ENCODE results near the gene MAPK11. TPM values are rescaled to one million over a fixed set of nuclear protein-coding genes. Genes with fewer than 3 reads are reported as not detected.

MAPK11 gene
- total RNA-seq, 1 experiment from 2014 or later: 19.3 TPM

- ChIA-PET POLR2A (no interaction called here), RAD21 (ENCODE audit: low non-redundant PET in 1 of 2, low total read pairs in 2 of 2, uncharacterized antibody in 2 of 2, unreplicated experiment in 2 of 2) (no interaction called here), CTCF (no interaction called here)
- Histone ChIP-seq H3K9me2 (ENCODE audit: insufficient read depth) (no peaks in the 10 kb centered on the region), H4K20me1 (ENCODE audit: insufficient read depth) (no peaks in the 10 kb centered on the region), H3K4me3 (replicated peaks in 1 of 2; ENCODE audit: low read depth in 1 of 2, low read length in 2 of 2) (no peak overlapping the region), H3K4me1 (ENCODE audit: control insufficient read depth in 1 of 2, insufficient read depth in 2 of 2, low read length in 2 of 2) (peaks cover 0 to 8% of the 10 kb centered on the region in 2 experiments; a peak in 3 of 4 replicates), H2AFZ (ENCODE audit: low read depth, low read length, poor library complexity, severe bottlenecking) (no peak overlapping the region), H3K9ac (ENCODE audit: low read length) (no peak overlapping the region), H3K27ac (ENCODE audit: low read depth, low read length) (no peak overlapping the region; the same call in 1 of the 2 replicates), H3K36me3 (ENCODE audit: control insufficient read depth in 1 of 2, insufficient read depth in 2 of 2, low read length in 2 of 2) (peaks cover 30 to 50% of the 10 kb centered on the region in 2 experiments; a peak in 3 of 4 replicates), H3K27me3 (ENCODE audit: insufficient read depth, low read length) (no peaks in the 10 kb centered on the region), H3K9me3 (ENCODE audit: control insufficient read depth in 1 of 2, insufficient read depth in 1 of 2, low read depth in 1 of 2, low read length in 2 of 2) (no peaks in the 10 kb centered on the region), H3K4me2 (ENCODE audit: low read length) (no peak overlapping the region), H3K79me2 (ENCODE audit: insufficient read depth, low read length) (no peaks in the 10 kb centered on the region)
- BruUV-seq (replicated peaks): no TSS peak
- ATAC-seq: no peak
- no peak for TF ChIP-seq ATF3 (IDR thresholded peaks at IDR 0.05)
- TF ChIP-seq ZFX (IDR thresholded peaks at IDR 0.05): no peak
- TF ChIP-seq, protein P1, sequence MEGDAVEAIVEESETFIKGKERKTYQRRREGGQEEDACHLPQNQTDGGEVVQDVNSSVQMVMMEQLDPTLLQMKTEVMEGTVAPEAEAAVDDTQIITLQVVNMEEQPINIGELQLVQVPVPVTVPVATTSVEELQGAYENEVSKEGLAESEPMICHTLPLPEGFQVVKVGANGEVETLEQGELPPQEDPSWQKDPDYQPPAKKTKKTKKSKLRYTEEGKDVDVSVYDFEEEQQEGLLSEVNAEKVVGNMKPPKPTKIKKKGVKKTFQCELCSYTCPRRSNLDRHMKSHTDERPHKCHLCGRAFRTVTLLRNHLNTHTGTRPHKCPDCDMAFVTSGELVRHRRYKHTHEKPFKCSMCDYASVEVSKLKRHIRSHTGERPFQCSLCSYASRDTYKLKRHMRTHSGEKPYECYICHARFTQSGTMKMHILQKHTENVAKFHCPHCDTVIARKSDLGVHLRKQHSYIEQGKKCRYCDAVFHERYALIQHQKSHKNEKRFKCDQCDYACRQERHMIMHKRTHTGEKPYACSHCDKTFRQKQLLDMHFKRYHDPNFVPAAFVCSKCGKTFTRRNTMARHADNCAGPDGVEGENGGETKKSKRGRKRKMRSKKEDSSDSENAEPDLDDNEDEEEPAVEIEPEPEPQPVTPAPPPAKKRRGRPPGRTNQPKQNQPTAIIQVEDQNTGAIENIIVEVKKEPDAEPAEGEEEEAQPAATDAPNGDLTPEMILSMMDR (IDR thresholded peaks at IDR 0.05 in 2 of 3, conservative IDR thresholded peaks at IDR 0.05 in 1 of 3; ENCODE audit: borderline replicate concordance in 1 of 3, insufficient read depth in 1 of 3, low read depth in 2 of 3, low read length in 2 of 3): no peak
- no peak for TF ChIP-seq ZNF274 (IDR thresholded peaks at IDR 0.05; ENCODE audit: low read depth, low read length)
- intact Hi-C loops (cut with micrococcal nuclease): no loop called here
- DNase-seq (ENCODE audit: low read depth, low spot score): no peak
Observed at GRCh38 chr22:50220603-50221409, 49.4 kb downstream of the MAPK11 start.
